A549 (cell line): Measurements from ENCODE around the gene LMNA. TPM values are rescaled to one million over a fixed set of nuclear protein-coding genes. Genes with fewer than 3 reads are reported as not detected.

Experiments
- ATAC-seq, 2 experiments: fragments of 200-7000 bp in 1 of 2; fragments of >200 bp in 1 of 2; cut with Nextera tagmentation in 1 of 2; cut with Tn5 transposase in 1 of 2; 3 replicates each; pipeline versions ENCODE4 v1.8.0 to v1.9.1; 2018 to 2020; ENCODE audit warnings: mild to moderate bottlenecking in 1 of 2, moderate library complexity in 1 of 2
- CTCF ChIA-PET: fragments of 300-600 bp; sonication (Branson Sonifier 250); formaldehyde crosslinking; extraction: SDS; loops from one replicate; lab custom pipeline; 2021; ENCODE audit warnings: antibody characterized with exemption, inconsistent platforms; lab: Yijun Ruan, JAX
- POLR2A ChIA-PET: fragments of 350-600 bp; formaldehyde crosslinking; extraction: SDS; loops from one replicate; lab custom pipeline; 2021; ENCODE audit warnings: antibody characterized with exemption, inconsistent platforms; lab: Yijun Ruan, JAX
- DNase-seq, 2 experiments: peaks; one replicate each; pipeline versions ENCODE4 v3.0.0 to v3.0.0-alpha.2; 2011 to 2016; ENCODE audit warnings: low read depth in 1 of 2, low spot score in 1 of 2
- FAIRE-seq: peaks from 2 replicates; lab custom pipeline; 2011; peaks lifted over from hg19 to GRCh38; lab: Jason Lieb, UNC
- H3K27ac ChIP-seq, 2 experiments: fragments of >200 bp; sonication (Bioruptor Twin); formaldehyde crosslinking; 3 replicates each; pipeline ENCODE4 v1.5.1; 2016 to 2017
- H3K4me1 ChIP-seq: fragments of >200 bp; sonication (Bioruptor Twin); formaldehyde crosslinking; 3 replicates; pipeline ENCODE4 v1.6.1; 2016
- H3K4me2 ChIP-seq: fragments of >200 bp; sonication (Bioruptor Twin); formaldehyde crosslinking; 3 replicates; pipeline ENCODE4 v1.6.1; 2016
- H3K4me3 ChIP-seq: fragments of >200 bp; sonication (Bioruptor Twin); formaldehyde crosslinking; 3 replicates; pipeline ENCODE4 v1.5.1; 2016
- H3K9me3 ChIP-seq: fragments of >200 bp; sonication (Bioruptor Twin); formaldehyde crosslinking; 3 replicates; pipeline ENCODE4 v1.6.1; 2016
- CBX2 ChIP-seq: fragments of 200-600 bp; sonication (generic); IDR thresholded peaks from 2 replicates; pipeline ENCODE4 v1.6.1; 2016; ENCODE audit warnings: low read depth, mild to moderate bottlenecking, borderline replicate concordance
- CBX8 ChIP-seq: fragments of 200-600 bp; sonication (generic); IDR thresholded peaks from 2 replicates; pipeline ENCODE4 v1.6.1; 2016
- CHD2 ChIP-seq: fragments of 150-350 bp; IDR thresholded peaks from 2 replicates; pipeline ENCODE4 v1.6.1; 2014; ENCODE audit warnings: low read length; ENCODE audit not compliant: partially characterized antibody
- EP300 ChIP-seq, 2 experiments: fragments of >200 bp; sonication (Bioruptor Twin); formaldehyde crosslinking; IDR thresholded peaks; 2 replicates in 1 of 2; 3 replicates in 1 of 2; pipeline ENCODE4 v1.6.1; 2016 to 2017
- FOSB ChIP-seq: fragments of 250-450 bp; sonication (Bioruptor Pico); IDR thresholded peaks from 2 replicates; pipeline ENCODE4 v1.5.0; 2020; ENCODE audit warnings: mild to moderate bottlenecking, moderate library complexity
- HDAC2 ChIP-seq: fragments of 200-600 bp; sonication (generic); IDR thresholded peaks from 2 replicates; pipeline ENCODE4 v1.6.1; 2016
- HES2 ChIP-seq: fragments of >200 bp; sonication (Bioruptor Twin); formaldehyde crosslinking; IDR thresholded peaks from 2 replicates; pipeline ENCODE4 v1.6.1; 2016
- HEYL ChIP-seq: fragments of 250-450 bp; sonication (Bioruptor Pico); IDR thresholded peaks from 2 replicates; pipeline ENCODE4 v1.8.0; 2021; ENCODE audit warnings: mild to moderate bottlenecking, moderate library complexity
- HOXA7 ChIP-seq: fragments of 250-450 bp; sonication (Bioruptor Pico); IDR thresholded peaks from 2 replicates; pipeline ENCODE4 v1.5.0; 2020; ENCODE audit warnings: mild to moderate bottlenecking, moderate library complexity
- HOXB13 ChIP-seq: fragments of 250-450 bp; sonication (Bioruptor Pico); IDR thresholded peaks from 2 replicates; pipeline ENCODE4 v1.5.0; 2020; ENCODE audit warnings: low read depth, mild to moderate bottlenecking, moderate library complexity
- NFE2L2 ChIP-seq: fragments of 150-350 bp; conservative IDR thresholded peaks from 2 replicates; pipeline ENCODE4 v1.6.1; 2014; ENCODE audit warnings: low read length
- RAD21 ChIP-seq, 2 experiments: fragments of >200 bp in 1 of 2; sonication (Bioruptor Twin) in 1 of 2; formaldehyde crosslinking in 1 of 2; IDR thresholded peaks in 1 of 2; conservative IDR thresholded peaks in 1 of 2; 2 replicates in 1 of 2; 3 replicates in 1 of 2; pipeline ENCODE4 v1.6.1; 2012 to 2018; ENCODE audit warnings: inconsistent platforms in 1 of 2
- TP53 ChIP-seq: fragments of 250-450 bp; sonication (Bioruptor Pico); IDR thresholded peaks from 2 replicates; pipeline ENCODE4 v1.5.0; 2021; ENCODE audit warnings: mild to moderate bottlenecking, moderate library complexity
- ZC3H11A ChIP-seq: fragments of 450-650 bp; IDR thresholded peaks from 2 replicates; pipeline ENCODE4 v1.6.1; 2014; ENCODE audit warnings: antibody characterized with exemption, mild to moderate bottlenecking
- ZSCAN20 ChIP-seq: fragments of 250-450 bp; sonication (Bioruptor Pico); IDR thresholded peaks from 2 replicates; pipeline ENCODE4 v1.8.0; 2022; ENCODE audit warnings: mild to moderate bottlenecking, moderate library complexity
- WGBS: methylation state at CpG from one replicate; pipeline ENCODE4 v1.1.6; 2017; ENCODE audit errors: missing lambda C conversion rate; 5-methylcytosine and 5-hydroxymethylcytosine counted together
- polyA plus RNA-seq, 4 experiments: library from polyadenylated mRNA; depleted of rRNA in 3 of 4; stranded (reverse); fragments of >200 nt; fragmentation: RNase III in 1 of 4; extraction: RNeasy Plus Mini Kit Qiagen cat#74134 plus additional on column Dnase treatment in 1 of 4; gene quantifications; 2 replicates in 3 of 4; 3 replicates in 1 of 4; pipeline ENCODE4 v1.2.3, GENCODE V29; 2011 to 2017
- TF ChIP-seq, protein P1 (sequence below): IDR thresholded peaks from 2 replicates; pipeline ENCODE4 v1.6.1; 2012
- TF ChIP-seq, protein P2 (sequence below): fragments of >200 bp; sonication (Bioruptor Twin); formaldehyde crosslinking; IDR thresholded peaks from 3 replicates; pipeline ENCODE4 v1.5.1; 2016

LMNA gene
- polyA plus RNA-seq, 2 of the 4 experiments (the other 2 are of a cell fraction), result 214 to 286 TPM

DNA sequence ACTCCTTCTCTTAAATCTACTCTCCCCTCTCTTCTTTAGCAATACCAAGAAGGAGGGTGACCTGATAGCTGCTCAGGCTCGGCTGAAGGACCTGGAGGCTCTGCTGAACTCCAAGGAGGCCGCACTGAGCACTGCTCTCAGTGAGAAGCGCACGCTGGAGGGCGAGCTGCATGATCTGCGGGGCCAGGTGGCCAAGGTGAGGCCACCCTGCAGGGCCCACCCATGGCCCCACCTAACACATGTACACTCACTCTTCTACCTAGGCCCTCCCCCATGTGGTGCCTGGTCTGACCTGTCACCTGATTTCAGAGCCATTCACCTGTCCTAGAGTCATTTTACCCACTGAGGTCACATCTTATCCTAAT, 16.0 kb downstream of the LMNA start:
- POLR2A ChIA-PET, result interaction anchor here (1.0 to 6.1 kb wide), 8 partner anchors 11 to 82 kb away, joined by 3 to 108 read pairs (median 12); partner anchors contain the start of genes LMNA and PMF1
- Histone ChIP-seq H3K4me2 (peak overlapping the region; percentile 91), H3K27ac (peak overlapping the region; percentile 95 to 98), H3K9me3 (no peaks in the 10 kb centered on the region), H3K4me3 (no peak overlapping the region), H3K4me1 (peaks cover 51% of the 10 kb centered on the region)
- DNase-seq (no peak), FAIRE-seq (no peak), ATAC-seq (no peak)
- TF ChIP-seq CBX2 (no peak), HEYL (CRISPR knock-in tag) (no peak), RAD21 (conservative IDR thresholded peaks at IDR 0.05 in 1 of 2, IDR thresholded peaks at IDR 0.05 in 1 of 2) (peak in 1 of 2 experiments; percentile 11; a peak in 1 of 5 replicates), FOSB (no peak), HES2 (no peak), HOXA7 (no peak), CBX8 (no peak), NFE2L2 (no peak)
- TF ChIP-seq, protein P1, sequence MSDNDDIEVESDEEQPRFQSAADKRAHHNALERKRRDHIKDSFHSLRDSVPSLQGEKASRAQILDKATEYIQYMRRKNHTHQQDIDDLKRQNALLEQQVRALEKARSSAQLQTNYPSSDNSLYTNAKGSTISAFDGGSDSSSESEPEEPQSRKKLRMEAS, result no peak
- 73% methylated on average over 6 of the region's 6 CpGs for WGBS
- CTCF ChIA-PET, result interaction anchor here (0.6 to 54.8 kb wide), 27 partner anchors 8 to 315 kb away, joined by 3 to 2239 read pairs (median 6); partner anchors contain the start of genes BGLAP, LMNA, MEX3A and SEMA4A

- POLR2A ChIA-PET, result no interaction called here
Measured at GRCh38 chr1:156134716-156135435, 20.4 kb downstream of the LMNA start.

More at GRCh38 chr1:156134716-156135435, 20.4 kb downstream of the LMNA start:
- H3K4me3 ChIP-seq, result no peak overlapping the region
- no peak for FAIRE-seq
- ATAC-seq, result no peak
- no peak overlapping the region for H3K4me2 ChIP-seq
- H3K27ac ChIP-seq, result no peak overlapping the region
- TF ChIP-seq HOXA7, result no peak
- no peak for TF ChIP-seq ZC3H11A
- TF ChIP-seq HOXB13, result no peak
- no peak for TF ChIP-seq ZSCAN20 (CRISPR knock-in tag)
- TF ChIP-seq NFE2L2, result no peak
- TF ChIP-seq HEYL (CRISPR knock-in tag), result no peak
- no peak for TF ChIP-seq CHD2
- TF ChIP-seq, protein P2, sequence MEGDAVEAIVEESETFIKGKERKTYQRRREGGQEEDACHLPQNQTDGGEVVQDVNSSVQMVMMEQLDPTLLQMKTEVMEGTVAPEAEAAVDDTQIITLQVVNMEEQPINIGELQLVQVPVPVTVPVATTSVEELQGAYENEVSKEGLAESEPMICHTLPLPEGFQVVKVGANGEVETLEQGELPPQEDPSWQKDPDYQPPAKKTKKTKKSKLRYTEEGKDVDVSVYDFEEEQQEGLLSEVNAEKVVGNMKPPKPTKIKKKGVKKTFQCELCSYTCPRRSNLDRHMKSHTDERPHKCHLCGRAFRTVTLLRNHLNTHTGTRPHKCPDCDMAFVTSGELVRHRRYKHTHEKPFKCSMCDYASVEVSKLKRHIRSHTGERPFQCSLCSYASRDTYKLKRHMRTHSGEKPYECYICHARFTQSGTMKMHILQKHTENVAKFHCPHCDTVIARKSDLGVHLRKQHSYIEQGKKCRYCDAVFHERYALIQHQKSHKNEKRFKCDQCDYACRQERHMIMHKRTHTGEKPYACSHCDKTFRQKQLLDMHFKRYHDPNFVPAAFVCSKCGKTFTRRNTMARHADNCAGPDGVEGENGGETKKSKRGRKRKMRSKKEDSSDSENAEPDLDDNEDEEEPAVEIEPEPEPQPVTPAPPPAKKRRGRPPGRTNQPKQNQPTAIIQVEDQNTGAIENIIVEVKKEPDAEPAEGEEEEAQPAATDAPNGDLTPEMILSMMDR, result no peak
- no peak for TF ChIP-seq TP53
- no peak for TF ChIP-seq CBX8
- TF ChIP-seq HES2, result no peak
- no peak for TF ChIP-seq HDAC2
- no peak for TF ChIP-seq EP300 (IDR thresholded peaks at IDR 0.05)
- DNase-seq, result no peak
- CTCF ChIA-PET, result interaction anchor here (0.6 to 54.8 kb wide), 11 partner anchors 8 to 251 kb away, joined by 3 to 2239 read pairs (median 5); partner anchors contain the start of genes BGLAP, LMNA, MEX3A and PMF1
- H3K4me1 ChIP-seq, result peaks cover 10% of the 10 kb centered on the region
- H3K9me3 ChIP-seq, result no peaks in the 10 kb centered on the region
- WGBS, result 95% methylated on average over 17 of the region's 18 CpGs
